DMS153 treated with DMSO at 0.1 percent for 48 hours (cell line): Measurements from ENCODE around the gene CCDC6.
"Not testable (repeated sequence)": the region's sequence is repeated elsewhere in the genome, so short reads cannot be mapped to it uniquely, and the experiment has no call there.

Experiments
- DNase-seq: peaks from one replicate; lab custom pipeline; 2025; ENCODE audit not compliant: unreplicated experiment; lab: John Stamatoyannopoulos, UW

CCDC6 gene

GRCh38 chr10:59880971-59881510 lies 25.3 kb downstream of the CCDC6 start:
- no peak for DNase-seq

GRCh38 chr10:59880019-59880717 lies 26.2 kb downstream of the CCDC6 start:
- DNase-seq, result no peak

- DNase-seq, result no peak
These were observed 26.9 kb downstream of the CCDC6 start for GRCh38 chr10:59879363-59879913.

GRCh38 chr10:59878915-59879314 lies 27.4 kb downstream of the CCDC6 start:
- no peak for DNase-seq

- no peak for DNase-seq
These were observed 28.1 kb downstream of the CCDC6 start for GRCh38 chr10:59878289-59878688.

- DNase-seq, result no peak
These were observed 29.1 kb downstream of the CCDC6 start for GRCh38 chr10:59877191-59877671.

- no peak for DNase-seq
These were observed 29.7 kb downstream of the CCDC6 start for GRCh38 chr10:59876695-59877094.

- DNase-seq, result not testable (repeated sequence)
These were observed 30.1 kb downstream of the CCDC6 start for GRCh38 chr10:59876208-59876607.

GRCh38 chr10:59873896-59874295 lies 32.5 kb downstream of the CCDC6 start:
- no peak for DNase-seq

- DNase-seq, result no peak
These were observed 33.4 kb downstream of the CCDC6 start for GRCh38 chr10:59872892-59873463.

- DNase-seq, result no peak
These were observed 36.2 kb downstream of the CCDC6 start for GRCh38 chr10:59870152-59870551.

- DNase-seq, result no peak
These were observed 36.8 kb downstream of the CCDC6 start for GRCh38 chr10:59869594-59869940.

GRCh38 chr10:59868696-59869593 lies 37.4 kb downstream of the CCDC6 start:
- no peak for DNase-seq

GRCh38 chr10:59867590-59867989 lies 38.8 kb downstream of the CCDC6 start:
- no peak for DNase-seq

GRCh38 chr10:59865101-59865500 lies 41.3 kb downstream of the CCDC6 start:
- no peak for DNase-seq

GRCh38 chr10:59864141-59864962 lies 42.0 kb downstream of the CCDC6 start:
- no peak for DNase-seq

- DNase-seq, result no peak
These were observed 46.8 kb downstream of the CCDC6 start for GRCh38 chr10:59859570-59859969.

GRCh38 chr10:59857921-59858320 lies 48.4 kb downstream of the CCDC6 start:
- DNase-seq, result no peak

GRCh38 chr10:59857049-59857448 lies 49.3 kb downstream of the CCDC6 start:
- no peak for DNase-seq

- DNase-seq, result no peak
These were observed 50.3 kb downstream of the CCDC6 start for GRCh38 chr10:59856104-59856503.
